ENCODE data around the gene TARBP2. TPM values are rescaled to one million over a fixed set of nuclear protein-coding genes. Genes with fewer than 3 reads are reported as not detected.

Gene TARBP2
- total and polyA plus RNA-seq, 9 donors: 9.8 to 25.6 (median 20.6) TPM

- 7 to 32% (median 7%) methylated on average over 2 of the region's 2 CpGs for WGBS, 3 donors
- intact Hi-C loops (cut with DNase I): no loop called here
- Histone ChIP-seq H3K36me3 (no peaks in the 10 kb centered on the region), H3K27me3 (no peaks in the 10 kb centered on the region), H3K9me3 (no peaks in the 10 kb centered on the region), H3K4me1 (ENCODE audit: insufficient read depth) (no peaks in the 10 kb centered on the region), H3K4me3 (no peak overlapping the region), H3K27ac (no peak overlapping the region)
- no peak for TF ChIP-seq EP300 (IDR thresholded peaks at IDR 0.05)
- no peak for DNase-seq
Measured at GRCh38 chr12:53465679-53466078, 35.4 kb upstream of the TARBP2 start.

- intact Hi-C loops (cut with DNase I): no loop called here
- Histone ChIP-seq H3K9me3 (no peaks in the 10 kb centered on the region), H3K4me3 (no peak overlapping the region), H3K36me3 (no peaks in the 10 kb centered on the region), H3K4me1 (ENCODE audit: insufficient read depth) (no peaks in the 10 kb centered on the region), H3K27ac (no peak overlapping the region), H3K27me3 (no peaks in the 10 kb centered on the region)
- 70 to 71% (median 70%) methylated on average over 4 of the region's 4 CpGs for WGBS, 3 donors
- no peak for DNase-seq
- TF ChIP-seq EP300 (IDR thresholded peaks at IDR 0.05): no peak
- TF ChIP-seq POLR2A (IDR thresholded peaks at IDR 0.05): no peak
- TF ChIP-seq CTCF (IDR thresholded peaks at IDR 0.05): no peak
Measured at GRCh38 chr12:53466640-53467039, 34.4 kb upstream of the TARBP2 start.

DNA sequence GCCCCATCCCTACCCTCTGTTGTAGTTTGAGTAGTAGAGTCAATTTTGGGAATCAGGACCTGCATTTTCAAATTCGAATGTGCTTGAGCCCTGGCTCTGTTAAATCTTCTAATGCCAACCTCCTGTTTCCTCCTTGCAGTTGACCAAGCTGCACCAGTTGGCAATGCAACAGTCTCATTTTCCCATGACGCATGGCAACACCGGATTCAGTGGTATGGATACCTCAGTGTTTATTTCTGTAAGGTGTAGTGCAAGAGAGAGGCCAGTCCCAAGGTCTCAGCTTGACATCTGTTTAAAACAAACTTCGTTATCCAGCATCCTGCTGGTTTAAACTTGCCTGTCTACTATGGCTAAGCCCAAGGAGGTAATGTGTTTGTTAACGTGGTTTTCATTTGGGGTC is 34.0 kb upstream of the TARBP2 start:
- WGBS, 3 donors: 54 to 64% (median 57%) methylated on average over 5 of the region's 5 CpGs
- DNase-seq: no peak
- intact Hi-C loops (cut with DNase I): no loop called here
- H3K9me3 ChIP-seq: no peaks in the 10 kb centered on the region
- no peak overlapping the region for H3K27ac ChIP-seq
- TF ChIP-seq EP300 (IDR thresholded peaks at IDR 0.05) (no peak), CTCF (IDR thresholded peaks at IDR 0.05) (no peak), POLR2A (IDR thresholded peaks at IDR 0.05) (no peak)
- H3K4me3 ChIP-seq: no peak overlapping the region
- H3K36me3 ChIP-seq: no peaks in the 10 kb centered on the region
- H3K4me1 ChIP-seq (ENCODE audit: insufficient read depth): no peaks in the 10 kb centered on the region
- H3K27me3 ChIP-seq: no peaks in the 10 kb centered on the region

GRCh38 chr12:53467880-53468279 is 33.2 kb upstream of the TARBP2 start:
- intact Hi-C loops (cut with DNase I): no loop called here
- no peaks in the 10 kb centered on the region for H3K27me3 ChIP-seq
- TF ChIP-seq EP300 (IDR thresholded peaks at IDR 0.05) (no peak), CTCF (IDR thresholded peaks at IDR 0.05) (no peak), POLR2A (IDR thresholded peaks at IDR 0.05) (no peak)
- no peaks in the 10 kb centered on the region for H3K9me3 ChIP-seq
- WGBS, 3 donors: 49 to 62% (median 52%) methylated on average over 2 of the region's 2 CpGs
- DNase-seq: no peak
- no peaks in the 10 kb centered on the region for H3K4me1 ChIP-seq (ENCODE audit: insufficient read depth)
- no peak overlapping the region for H3K27ac ChIP-seq
- no peak overlapping the region for H3K4me3 ChIP-seq
- no peaks in the 10 kb centered on the region for H3K36me3 ChIP-seq

DNA sequence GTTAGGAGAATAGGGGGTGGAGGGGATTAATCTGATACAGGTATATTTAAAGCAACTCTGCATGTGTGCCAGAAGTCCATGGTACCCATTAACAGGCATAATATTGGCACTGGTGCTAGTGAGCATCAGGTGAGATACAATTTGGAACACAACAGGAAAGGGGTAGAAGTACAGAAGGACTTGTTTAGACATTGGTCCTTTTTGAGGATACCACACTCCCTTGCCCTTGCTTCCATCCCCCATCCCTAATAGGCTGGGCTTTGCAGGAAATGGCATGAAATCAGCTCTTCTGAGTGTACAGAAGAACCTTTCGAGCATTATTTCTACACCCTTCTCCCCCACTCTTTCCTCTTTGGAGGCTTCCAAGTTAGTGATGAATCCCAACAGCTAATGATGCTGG is 32.8 kb upstream of the TARBP2 start:
- TF ChIP-seq EP300 (IDR thresholded peaks at IDR 0.05) (no peak), POLR2A (IDR thresholded peaks at IDR 0.05) (no peak), CTCF (IDR thresholded peaks at IDR 0.05) (no peak)
- no peaks in the 10 kb centered on the region for H3K9me3 ChIP-seq
- H3K4me3 ChIP-seq: no peak overlapping the region
- no peaks in the 10 kb centered on the region for H3K4me1 ChIP-seq (ENCODE audit: insufficient read depth)
- no peak overlapping the region for H3K27ac ChIP-seq
- DNase-seq: no peak
- no peaks in the 10 kb centered on the region for H3K36me3 ChIP-seq
- intact Hi-C loops (cut with DNase I): no loop called here
- WGBS, 3 donors: 52 to 69% (median 65%) methylated on average over 1 of the region's 1 CpG
- H3K27me3 ChIP-seq: no peaks in the 10 kb centered on the region
